ENCODE measurements around the gene ZNF800.

ZNF800 gene

DNA sequence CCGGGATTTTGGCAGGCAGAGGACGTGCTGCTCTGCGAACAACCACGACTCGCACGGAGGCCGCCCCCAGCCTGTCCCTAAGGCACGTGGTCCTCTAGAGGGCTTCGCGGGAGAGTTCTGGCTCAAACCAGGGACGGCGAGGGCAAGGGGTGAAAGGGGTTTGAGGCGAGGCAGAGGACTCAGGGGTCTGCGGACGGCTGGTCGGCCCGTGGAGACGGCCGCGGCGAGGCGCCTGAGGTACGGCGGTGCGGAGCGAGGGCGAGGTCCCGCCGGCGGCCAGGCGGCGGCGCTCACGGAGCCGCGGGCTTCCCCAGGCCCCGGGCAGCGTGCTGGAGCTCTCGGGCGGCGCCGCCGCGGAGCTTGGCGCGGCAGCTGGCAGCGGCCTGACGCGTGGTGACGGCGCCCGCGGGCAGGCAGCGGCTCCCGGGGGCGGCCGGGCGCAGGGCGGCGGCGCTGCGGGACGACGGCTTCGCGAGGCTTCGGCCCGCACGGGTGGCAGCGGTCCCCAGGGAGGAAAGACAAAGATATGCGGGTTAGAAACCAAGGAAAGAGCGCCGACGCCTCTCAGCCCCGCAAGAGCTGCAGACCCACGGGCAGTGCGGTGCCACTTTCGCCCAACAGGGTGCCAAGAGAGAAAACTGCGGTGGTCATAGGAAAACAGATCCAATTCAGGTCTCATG, 44.8 kb downstream of the ZNF800 start:
- DNase-seq: no peak

DNA sequence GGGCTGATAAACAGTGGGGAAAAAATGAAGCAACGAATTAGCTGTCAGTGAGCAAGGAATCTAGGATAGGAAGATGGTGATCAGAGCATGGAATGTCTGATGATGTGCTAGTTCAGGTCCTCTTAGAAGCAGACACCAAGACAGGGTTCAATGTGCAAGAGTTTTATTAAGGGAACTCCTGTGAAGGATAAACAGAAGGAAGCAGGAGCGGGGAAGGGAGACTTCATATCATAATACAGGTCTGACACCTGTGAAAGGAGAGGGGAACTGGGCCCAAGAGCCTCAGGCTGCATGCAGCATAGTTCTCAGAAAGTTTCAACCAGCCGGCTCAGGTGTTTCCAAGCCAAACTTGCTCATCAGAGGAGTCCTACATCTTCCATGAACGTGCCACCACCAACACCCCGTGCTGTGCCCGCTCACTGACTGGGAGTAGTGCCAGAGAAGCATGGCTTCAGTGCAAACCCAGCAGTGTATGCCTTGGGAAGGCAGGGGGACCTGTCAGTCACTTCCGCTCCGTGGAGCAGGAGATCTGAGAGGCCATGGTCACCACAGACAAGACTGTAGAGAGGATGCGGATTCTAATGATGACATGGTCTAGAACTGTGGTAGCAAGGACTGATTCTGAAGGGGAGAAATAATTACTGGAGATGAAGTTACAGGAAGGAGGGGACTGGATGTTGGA, 45.8 kb downstream of the ZNF800 start:
- DNase-seq: no peak

DNA sequence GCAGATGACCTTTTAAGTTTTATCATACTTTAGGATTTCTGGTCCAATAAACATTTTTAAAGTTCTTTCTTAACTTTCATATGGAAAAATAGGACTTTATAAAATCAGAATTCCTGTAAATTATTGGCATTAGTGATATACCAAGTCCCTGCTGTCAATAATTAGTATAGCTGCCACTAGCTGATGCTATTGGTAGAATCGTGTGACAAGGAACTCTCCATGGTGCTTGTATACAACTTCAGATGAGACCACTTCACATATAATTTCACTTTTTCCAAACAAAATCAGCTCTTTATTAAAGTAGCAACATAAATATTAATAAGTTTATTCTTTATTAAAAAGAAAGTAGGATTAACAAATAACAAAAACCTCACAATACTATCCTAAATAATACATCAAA, 49.9 kb downstream of the ZNF800 start:
- DNase-seq: no peak

DNA sequence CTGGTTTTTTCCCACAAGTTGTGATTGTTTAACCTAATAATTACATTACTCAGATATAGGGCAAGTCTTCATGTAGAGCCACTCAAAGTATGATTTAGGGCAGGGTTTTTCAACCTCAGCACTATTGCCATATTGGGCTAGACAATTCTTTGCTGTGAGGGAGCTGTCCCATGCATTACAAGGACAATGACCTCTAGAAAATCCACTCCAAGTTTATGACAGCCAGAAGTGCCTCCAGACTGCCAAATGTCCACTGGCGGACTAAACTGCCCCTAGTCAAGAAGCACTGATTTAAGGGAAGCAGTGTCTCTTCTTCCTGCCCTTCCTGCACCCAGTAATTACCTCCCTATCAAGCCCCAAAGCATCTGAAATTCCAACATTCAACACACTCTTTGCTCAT, 54.4 kb downstream of the ZNF800 start:
- no peak for DNase-seq

DNA sequence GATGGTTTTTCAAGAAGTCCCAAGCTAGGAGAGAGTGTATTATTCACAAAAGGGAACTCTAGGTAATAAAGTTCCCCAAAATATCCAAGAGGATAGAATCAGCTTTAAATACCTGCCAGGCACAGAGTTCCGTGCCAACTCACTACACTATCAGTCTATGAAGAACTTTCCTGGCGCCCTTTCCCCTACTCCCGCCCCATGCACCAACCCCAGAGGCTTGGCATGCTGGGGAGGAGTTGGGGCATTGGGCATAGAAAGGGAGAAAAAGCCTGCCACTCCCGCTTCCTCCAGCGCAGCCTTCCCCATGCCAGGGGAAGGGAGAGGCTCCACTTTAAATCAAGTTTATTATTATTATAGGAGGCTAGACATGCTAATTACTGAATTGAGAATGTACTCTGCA, 54.9 kb downstream of the ZNF800 start:
- DNase-seq: no peak

DNA sequence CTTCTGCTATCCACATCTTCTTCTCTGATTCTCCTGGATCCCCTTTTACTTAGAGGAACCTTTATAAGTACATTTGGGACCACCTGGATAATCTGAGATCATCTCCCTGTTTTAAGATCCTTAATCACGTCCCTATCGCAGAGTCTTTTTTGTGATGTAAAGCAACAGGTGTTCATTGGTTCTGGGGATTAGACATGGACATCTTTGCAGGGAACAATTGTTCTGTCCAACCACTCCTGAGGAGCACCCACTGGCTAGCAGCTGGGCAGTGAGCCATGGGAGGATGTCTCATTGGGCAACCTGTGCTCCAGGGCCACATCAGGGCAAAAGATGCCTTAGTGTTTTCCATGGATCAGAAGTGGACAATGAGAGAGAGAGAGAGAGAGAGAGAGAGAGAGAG, 56.0 kb downstream of the ZNF800 start:
- no peak for DNase-seq

DNA sequence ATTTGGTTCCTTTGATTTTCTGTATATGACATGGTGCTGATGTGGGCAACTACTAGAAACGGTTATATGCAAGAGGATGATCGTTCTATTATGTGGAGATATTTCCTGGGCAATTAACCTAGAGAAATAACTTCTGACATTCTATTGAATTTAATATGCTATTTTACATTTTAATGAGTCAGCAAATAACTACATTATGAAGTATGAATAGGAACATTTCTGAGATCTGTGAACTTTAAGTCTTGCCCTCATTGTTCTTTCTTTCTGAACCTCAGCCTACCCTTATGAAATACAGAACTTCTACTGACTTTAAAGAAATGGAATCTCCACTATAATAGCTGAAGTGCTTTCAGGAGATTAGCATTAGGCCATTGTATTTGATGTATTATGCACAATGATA, 59.6 kb downstream of the ZNF800 start:
- DNase-seq: no peak

DNA sequence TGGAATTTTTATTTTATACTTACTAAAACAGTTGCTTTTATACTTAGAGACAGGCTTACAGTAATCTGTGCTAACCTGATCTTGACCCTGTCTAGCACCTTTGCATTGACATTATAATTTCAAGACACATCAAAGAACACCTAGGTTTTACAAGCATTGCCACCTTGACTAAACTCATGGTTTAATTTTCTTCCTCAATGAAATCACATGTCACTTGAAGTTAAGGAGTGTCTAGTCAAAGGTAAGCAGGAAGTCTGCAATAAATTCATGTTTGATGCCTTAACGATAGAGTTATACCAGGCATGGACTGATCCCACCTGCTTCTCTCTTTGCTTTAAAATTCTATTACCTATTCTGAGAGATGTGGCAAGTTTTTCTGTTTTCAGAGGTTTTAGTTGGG, 62.4 kb downstream of the ZNF800 start:
- no peak for DNase-seq

DNA sequence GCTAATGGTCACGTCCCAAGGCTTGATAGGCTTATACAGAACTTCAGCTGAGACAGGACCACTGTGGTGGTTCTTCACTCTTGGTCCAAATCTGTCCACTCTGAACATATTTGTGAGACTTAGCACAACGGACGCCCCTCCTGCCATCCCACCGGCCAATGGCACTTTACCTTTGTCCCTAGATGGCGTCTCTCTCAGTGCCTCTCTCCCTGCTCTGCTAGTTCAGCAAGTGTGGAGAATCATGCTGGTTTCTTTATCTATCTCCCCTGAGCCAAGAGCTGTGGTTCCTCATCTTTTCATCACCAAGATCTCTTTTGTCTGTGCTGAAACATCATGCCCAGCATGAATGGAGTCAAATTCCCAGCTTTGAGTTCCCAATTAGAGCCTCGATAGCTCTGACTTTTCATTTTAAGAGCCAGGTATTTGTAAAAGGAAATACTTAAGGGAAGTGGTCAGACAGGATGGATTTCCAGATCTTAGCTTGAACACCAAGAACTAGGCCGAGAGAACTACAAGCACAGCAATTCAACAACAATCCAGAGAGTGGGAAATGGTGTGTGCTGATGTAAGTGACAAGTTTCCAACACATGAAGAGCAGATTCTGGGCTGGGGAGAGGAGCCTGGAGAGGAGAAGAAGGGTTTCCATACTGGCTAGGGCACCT, 69.5 kb downstream of the ZNF800 start:
- no peak for DNase-seq

DNA sequence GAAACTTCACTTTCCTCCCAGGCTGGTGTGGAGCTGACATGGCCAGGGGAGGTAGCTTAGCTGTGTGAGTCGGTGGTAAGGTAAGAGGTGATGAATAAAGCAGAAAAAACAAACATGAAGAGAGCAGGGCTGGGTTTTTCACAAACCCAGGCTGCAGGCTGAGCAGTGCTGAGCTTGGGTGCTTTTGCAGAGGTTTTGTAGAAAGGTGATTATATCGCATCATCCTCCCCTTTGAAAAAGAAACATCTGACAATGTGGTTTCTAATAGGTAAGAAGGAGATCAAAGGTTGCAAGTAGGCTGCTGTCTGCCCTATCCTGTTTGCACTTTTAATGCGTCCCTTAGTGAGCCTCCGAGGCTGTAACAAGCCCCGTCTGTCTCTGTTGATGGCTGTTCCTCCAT, 70.2 kb downstream of the ZNF800 start:
- DNase-seq: no peak

DNA sequence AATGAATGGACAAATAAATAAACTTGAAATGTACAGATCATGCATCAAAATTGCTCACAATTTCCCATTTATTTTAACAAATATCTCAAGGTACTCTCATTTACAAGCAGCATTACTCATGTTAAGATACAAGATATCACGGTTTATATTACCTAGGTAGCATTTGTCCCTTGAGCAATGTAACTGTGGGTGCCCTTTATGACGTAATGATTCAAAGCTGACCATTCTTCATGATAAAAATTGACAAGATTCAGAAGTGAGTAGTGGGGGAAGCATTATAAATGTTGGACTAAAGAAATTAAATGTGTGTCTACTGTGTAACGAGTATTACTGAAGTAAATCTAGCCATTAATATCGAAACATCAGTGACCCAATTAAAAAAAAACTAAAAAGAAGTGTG, 71.5 kb downstream of the ZNF800 start:
- no peak for DNase-seq

Measured in COR-L47 (cell line).